Endothelial cell of umbilical vein (primary cell): ENCODE data around the gene MORC4. TPM values are rescaled to one million over a fixed set of nuclear protein-coding genes. Genes with fewer than 3 reads are reported as not detected.

Source experiments
- BruUV-seq: library from RNA; stranded (reverse); fragments of 400-500 nt; replicated peaks from 2 replicates; lab custom pipeline; 2021; lab: Mats Ljungman, UMichigan
- CTCF ChIA-PET: fragments of 300-600, 350-600 bp; sonication (Branson Sonifier 250); formaldehyde crosslinking; loops from one replicate; lab custom pipeline; 2021; ENCODE audit warnings: antibody characterized with exemption, inconsistent platforms; lab: Charles Lee
- POLR2A ChIA-PET: fragments of 300-600, 350-600 bp; sonication (Branson Sonifier 250); formaldehyde crosslinking; loops from one replicate; lab custom pipeline; 2021; ENCODE audit warnings: antibody characterized with exemption, inconsistent platforms; lab: Charles Lee
- DNase-seq: peaks from one replicate; pipeline ENCODE4 v3.0.0-alpha.2; 2011; ENCODE audit warnings: low read depth, low spot score
- FAIRE-seq: peaks from 2 replicates; lab custom pipeline; 2011; peaks lifted over from hg19 to GRCh38; lab: Jason Lieb, UNC
- H2AFZ ChIP-seq: 2 replicates; pipeline ENCODE4 v1.6.0; 2012; ENCODE audit warnings: low read depth, low read length, control low read depth, inconsistent platforms
- H3K27ac ChIP-seq: 2 replicates; pipeline ENCODE4 v1.5.1; 2011; ENCODE audit warnings: low read depth, mild to moderate bottlenecking, control low read depth, low read length, moderate library complexity; ENCODE audit not compliant: insufficient read depth
- H3K27me3 ChIP-seq, 2 experiments: 2 replicates each; pipeline versions ENCODE4 v1.6.0 to v1.6.1; 2011; ENCODE audit warnings: low read length in 2 of 2, mixed read lengths in 1 of 2; ENCODE audit not compliant: control insufficient read depth in 2 of 2, insufficient read depth in 2 of 2
- H3K36me3 ChIP-seq, 2 experiments: 2 replicates in 1 of 2; 3 replicates in 1 of 2; pipeline ENCODE4 v1.5.1; 2011; ENCODE audit warnings: low read length in 2 of 2, mild to moderate bottlenecking in 1 of 2, moderate library complexity in 1 of 2; ENCODE audit not compliant: control insufficient read depth in 2 of 2, insufficient read depth in 2 of 2; ENCODE audit errors: extremely low read depth in 1 of 2
- H3K4me1 ChIP-seq: 3 replicates; pipeline ENCODE4 v1.5.1; 2011; ENCODE audit warnings: mild to moderate bottlenecking, low read length; ENCODE audit not compliant: control insufficient read depth, insufficient read depth; ENCODE audit errors: extremely low read depth
- H3K4me2 ChIP-seq: 2 replicates; pipeline ENCODE4 v1.6.1; 2011; ENCODE audit warnings: low read length, control low read depth, mixed read lengths; ENCODE audit not compliant: insufficient read depth
- H3K4me3 ChIP-seq, 3 experiments: fragments of 200-600 bp in 1 of 3; sonication (generic), shearing (Covaris generic) in 1 of 3; replicated peaks in 1 of 3; 2 replicates each; pipeline ENCODE4 v1.5.1; 2011 to 2016; ENCODE audit warnings: control low read depth in 3 of 3, low read length in 3 of 3, mild to moderate bottlenecking in 2 of 3, inconsistent platforms in 1 of 3, low read depth in 1 of 3, moderate library complexity in 1 of 3; ENCODE audit not compliant: insufficient read depth in 1 of 3
- H3K79me2 ChIP-seq: 2 replicates; pipeline ENCODE4 v1.6.0; 2012; ENCODE audit warnings: low read length, inconsistent platforms; ENCODE audit not compliant: control insufficient read depth, insufficient read depth
- H3K9ac ChIP-seq: replicated peaks from 2 replicates; pipeline ENCODE3; 2011; ENCODE audit warnings: low read length, control low read depth; ENCODE audit not compliant: insufficient read depth; ENCODE audit errors: extremely low read depth
- H3K9me1 ChIP-seq: replicated peaks from 3 replicates; pipeline ENCODE4 v1.6.0; 2011; ENCODE audit warnings: mild to moderate bottlenecking, low read length; ENCODE audit not compliant: control insufficient read depth, insufficient read depth; ENCODE audit errors: extremely low read depth
- H3K9me3 ChIP-seq: replicated peaks from 2 replicates; pipeline ENCODE4 v1.5.1; 2012; ENCODE audit warnings: low read length, inconsistent platforms; ENCODE audit not compliant: control insufficient read depth, insufficient read depth
- H4K20me1 ChIP-seq: replicated peaks from 2 replicates; pipeline ENCODE3; 2011; ENCODE audit warnings: mild to moderate bottlenecking, low read length; ENCODE audit not compliant: control insufficient read depth, insufficient read depth; ENCODE audit errors: extremely low read depth
- CTCF ChIP-seq, 2 donors: IDR thresholded peaks; 1 replicate in 1 of 2; 2 replicates in 1 of 2; pipeline ENCODE4 v1.5.1; 2011; ENCODE audit warnings: low read length in 2 of 2, mild to moderate bottlenecking in 2 of 2, moderate library complexity in 2 of 2, control low read depth in 1 of 2, inconsistent platforms in 1 of 2, low read depth in 1 of 2; ENCODE audit not compliant: insufficient read depth in 1 of 2; ENCODE audit errors: extremely low read depth in 1 of 2
- EZH2 ChIP-seq: IDR thresholded peaks from 2 replicates; pipeline ENCODE4 v1.6.1; 2012; ENCODE audit warnings: borderline replicate concordance, low read depth, mild to moderate bottlenecking, moderate library complexity, low read length, inconsistent platforms; ENCODE audit not compliant: severe bottlenecking
- FOS ChIP-seq: IDR thresholded peaks from 2 replicates; pipeline ENCODE4 v1.6.1; 2011; ENCODE audit warnings: mild to moderate bottlenecking, low read length, moderate library complexity, borderline replicate concordance; ENCODE audit not compliant: insufficient read depth
- GATA2 ChIP-seq: IDR thresholded peaks from 2 replicates; pipeline ENCODE4 v1.7.0; 2011; ENCODE audit warnings: low read depth, mild to moderate bottlenecking, moderate library complexity, mixed read lengths, low read length; ENCODE audit not compliant: insufficient read length, insufficient read depth
- JUN ChIP-seq: IDR thresholded peaks from 2 replicates; pipeline ENCODE4 v1.6.1; 2011; ENCODE audit warnings: borderline replicate concordance, low read depth; ENCODE audit not compliant: insufficient read length, insufficient read depth
- MAX ChIP-seq: IDR thresholded peaks from 2 replicates; pipeline ENCODE4 v1.6.1; 2011; ENCODE audit not compliant: insufficient read depth, insufficient read length
- MYC ChIP-seq: IDR thresholded peaks from one replicate; pipeline ENCODE4 v1.6.1; 2011; ENCODE audit warnings: mild to moderate bottlenecking, low read depth, low read length
- POLR2A ChIP-seq: IDR thresholded peaks from 2 replicates; pipeline ENCODE4 v1.6.1; 2012; ENCODE audit warnings: low read depth, mild to moderate bottlenecking, control low read depth, low read length
- POLR2AphosphoS5 ChIP-seq: IDR thresholded peaks from 2 replicates; pipeline ENCODE4 v1.6.1; 2012; ENCODE audit warnings: low read depth, mild to moderate bottlenecking, control low read depth, low read length, moderate library complexity; ENCODE audit not compliant: insufficient read depth
- dilution Hi-C: fragments of 300-500 bp; cut with MboI; formaldehyde crosslinking; loops from one replicate; pipeline ENCODE4 v1.15.0; 2019; ENCODE audit warnings: low sequenced_read_pairs; ENCODE audit not compliant: extremely low pct_ligation_motif_present
- intact Hi-C: fragments of 100-400 bp; cut with micrococcal nuclease; formaldehyde crosslinking; loops from one replicate; pipeline ENCODE4 v1.10.0; 2022
- polyA plus RNA-seq, 4 experiments: library from polyadenylated mRNA; depleted of rRNA in 3 of 4; stranded (reverse) in 3 of 4; unstranded in 1 of 4; fragments of >200 nt; gene quantifications; 2 replicates each; pipeline versions ENCODE4 v1.2.1 to v1.2.3, GENCODE V29; 2011 to 2012; ENCODE audit warnings: missing spikeins in 1 of 4
- total RNA-seq: library from RNA; stranded (reverse); gene quantifications from 2 replicates; pipeline ENCODE4 v1.2.3, GENCODE V29; 2021

The MORC4 gene
- total and polyA plus RNA-seq, 2 donors (not counting 3 experiments of a cell fraction or from before 2014, with no cell fraction given), result 4.3 to 12.0 TPM

GRCh38 chrX:106951230-106951629 lies 48.8 kb downstream of the MORC4 start:
- Histone ChIP-seq H2AFZ (no peak overlapping the region), H3K4me2 (no peak overlapping the region), H3K9me3 (no peaks in the 10 kb centered on the region), H3K4me3 (no peak overlapping the region), H3K27me3 (no peaks in the 10 kb centered on the region), H3K9me1 (no peaks in the 10 kb centered on the region), H3K4me1 (no peaks in the 10 kb centered on the region), H4K20me1 (no peaks in the 10 kb centered on the region), H3K27ac (no peak overlapping the region), H3K36me3 (no peaks in the 10 kb centered on the region), H3K79me2 (no peaks in the 10 kb centered on the region), H3K9ac (no peak overlapping the region)
- CTCF ChIA-PET, result interaction anchor here (1.6 to 3.6 kb wide), 3 partner anchors 52 to 77 kb away, joined by 3 to 44 read pairs (median 23); no protein-coding TSS in a partner anchor
- FAIRE-seq (no peak), DNase-seq (no peak)
- TF ChIP-seq GATA2 (no peak), MYC (no peak), POLR2A (no peak), POLR2AphosphoS5 (no peak), CTCF (IDR thresholded peaks at IDR 0.05; ENCODE audit: extremely low read depth in 1 of 2, insufficient read depth in 1 of 2, low read depth in 1 of 2, low read length in 2 of 2) (no peak), MAX (no peak), JUN (no peak), FOS (no peak), EZH2 (no peak)
- no TSS peak for BruUV-seq
- intact Hi-C loops, result no loop called here
- POLR2A ChIA-PET, result no interaction called here
- dilution Hi-C loops, result no loop called here
